ENCODE results near the gene RBMS3.

RBMS3 gene

DNA sequence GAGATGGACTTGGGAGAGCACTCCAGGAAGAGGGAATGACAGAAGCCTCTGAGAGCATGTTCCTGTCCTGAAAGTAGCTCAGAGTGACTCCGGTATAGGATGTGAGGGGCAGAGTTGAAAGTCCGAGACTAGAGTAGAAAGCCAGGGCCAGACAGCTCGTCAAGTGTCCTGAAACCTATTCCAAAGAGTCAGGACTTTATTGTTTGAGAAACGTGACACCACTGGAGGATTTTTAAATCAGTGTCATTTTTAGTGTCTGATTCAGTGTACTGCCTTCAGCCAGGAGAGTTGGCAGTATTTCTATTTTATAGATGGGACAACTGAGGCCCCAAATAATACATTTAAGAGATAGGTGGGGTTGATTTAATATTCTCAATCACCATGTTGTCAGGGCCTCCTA, 1.6 kb upstream of the RBMS3 start:
- no peak for DNase-seq

DNA sequence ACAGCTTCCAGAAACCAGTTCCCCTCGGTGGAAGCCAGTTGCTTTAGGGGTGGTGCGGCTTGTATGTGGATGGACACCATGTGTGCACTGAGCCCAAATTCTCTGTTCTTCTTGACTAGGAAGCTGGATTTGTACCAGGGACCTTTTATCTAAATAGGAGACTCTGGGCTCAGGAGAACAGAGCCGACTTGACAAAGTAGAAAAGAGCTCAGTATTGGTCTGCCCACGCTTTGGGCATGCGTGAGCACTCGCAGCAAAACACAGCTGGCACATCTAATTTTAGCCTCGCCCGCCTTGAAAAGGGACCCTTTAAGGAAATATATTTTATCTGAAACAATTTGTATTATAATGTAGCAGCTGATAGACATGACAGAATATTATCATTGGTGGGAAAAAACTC, 1.1 kb upstream of the RBMS3 start:
- no peak for DNase-seq

DNA sequence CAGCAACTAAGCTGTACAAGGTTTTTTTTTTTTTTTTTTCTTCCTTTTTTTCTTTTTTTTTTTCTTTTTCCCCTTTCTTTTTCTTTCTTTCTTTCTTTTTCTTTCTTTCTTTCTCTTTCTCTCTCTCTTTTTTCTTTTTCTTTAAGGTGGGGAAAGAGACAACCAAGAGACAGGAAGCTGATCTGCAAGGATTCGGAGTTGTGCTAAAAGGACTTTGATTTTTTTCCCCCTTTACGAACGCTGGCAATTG, 148 bp downstream of the RBMS3 start:
- no peak for DNase-seq

DNA sequence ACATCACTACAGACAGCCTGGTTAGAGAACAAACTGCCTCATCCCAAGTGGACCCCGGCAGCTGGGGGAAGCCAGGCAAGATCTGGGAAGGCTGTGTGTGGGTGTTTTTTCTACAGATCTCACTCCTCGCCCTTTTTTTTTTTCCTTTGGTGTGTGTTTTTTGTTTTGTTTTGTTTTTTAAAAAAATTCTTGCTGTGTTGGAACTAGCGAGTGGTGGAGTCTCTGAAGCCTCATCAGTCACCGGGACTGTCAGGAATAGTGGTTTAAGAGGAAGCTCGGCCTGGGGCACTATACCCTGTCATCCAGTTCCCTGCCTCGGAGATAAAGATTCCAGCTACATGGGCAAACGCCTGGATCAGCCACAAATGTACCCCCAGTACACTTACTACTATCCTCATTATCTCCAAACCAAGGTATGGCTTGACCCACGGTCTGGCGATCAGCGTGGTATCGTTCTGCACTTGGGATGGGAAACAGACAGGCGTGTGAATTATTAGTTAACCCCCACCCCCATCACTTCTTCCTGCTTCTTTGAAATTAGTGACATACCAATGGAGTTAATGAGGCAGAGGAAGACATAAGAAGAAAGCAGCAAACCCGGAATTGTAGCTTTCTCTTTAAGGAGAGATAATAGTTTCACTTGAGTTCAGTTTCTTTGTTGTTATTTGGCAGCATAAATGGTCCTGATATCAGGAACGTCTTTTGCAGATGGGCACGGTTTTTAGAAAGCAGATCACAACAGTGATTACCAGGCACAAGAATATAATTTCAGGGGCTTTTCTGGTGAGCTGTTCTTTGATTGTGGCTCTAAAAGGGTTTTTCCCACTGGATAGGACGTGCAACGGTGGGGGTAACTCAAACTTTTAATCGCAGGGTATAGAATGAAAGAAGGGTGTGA, 722 bp downstream of the RBMS3 start:
- no peak for DNase-seq

DNA sequence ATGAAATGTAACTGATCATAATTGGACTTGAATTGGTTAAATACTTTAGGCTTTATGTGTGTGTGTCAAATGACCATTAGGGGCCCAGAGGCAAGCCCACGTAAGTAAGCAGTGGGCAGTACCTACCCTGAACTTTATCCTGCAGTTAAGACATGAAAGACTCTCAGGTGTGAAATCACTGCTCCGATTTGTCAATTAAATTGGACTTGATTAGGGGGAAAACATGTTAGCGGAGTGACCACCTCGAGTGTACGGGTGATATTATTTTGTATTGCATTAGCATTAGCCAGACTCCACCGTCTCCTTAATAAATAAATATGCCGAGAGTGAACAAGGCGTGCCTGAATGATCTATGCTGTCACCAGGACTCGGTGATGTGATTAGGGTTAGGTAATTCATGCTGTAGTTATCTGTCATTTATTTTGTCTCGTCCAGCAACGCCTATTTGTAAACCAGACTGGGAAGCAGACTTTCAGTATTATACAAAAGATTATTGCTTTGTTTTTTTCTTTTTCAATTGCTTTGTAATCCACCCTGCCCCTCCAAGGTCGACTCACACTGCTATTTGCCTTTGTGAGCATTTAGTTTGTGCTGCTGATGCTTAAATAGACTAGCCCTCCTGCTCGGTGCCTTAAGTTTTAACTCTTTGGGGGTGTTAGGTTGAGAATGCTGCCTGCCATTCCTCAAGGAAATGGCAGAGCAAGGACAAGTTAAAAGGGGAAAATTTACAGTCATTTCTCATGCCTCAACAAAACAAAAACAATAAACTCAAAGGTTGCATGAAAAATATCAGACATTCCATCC, 1.8 kb downstream of the RBMS3 start:
- no peak for DNase-seq

DNA sequence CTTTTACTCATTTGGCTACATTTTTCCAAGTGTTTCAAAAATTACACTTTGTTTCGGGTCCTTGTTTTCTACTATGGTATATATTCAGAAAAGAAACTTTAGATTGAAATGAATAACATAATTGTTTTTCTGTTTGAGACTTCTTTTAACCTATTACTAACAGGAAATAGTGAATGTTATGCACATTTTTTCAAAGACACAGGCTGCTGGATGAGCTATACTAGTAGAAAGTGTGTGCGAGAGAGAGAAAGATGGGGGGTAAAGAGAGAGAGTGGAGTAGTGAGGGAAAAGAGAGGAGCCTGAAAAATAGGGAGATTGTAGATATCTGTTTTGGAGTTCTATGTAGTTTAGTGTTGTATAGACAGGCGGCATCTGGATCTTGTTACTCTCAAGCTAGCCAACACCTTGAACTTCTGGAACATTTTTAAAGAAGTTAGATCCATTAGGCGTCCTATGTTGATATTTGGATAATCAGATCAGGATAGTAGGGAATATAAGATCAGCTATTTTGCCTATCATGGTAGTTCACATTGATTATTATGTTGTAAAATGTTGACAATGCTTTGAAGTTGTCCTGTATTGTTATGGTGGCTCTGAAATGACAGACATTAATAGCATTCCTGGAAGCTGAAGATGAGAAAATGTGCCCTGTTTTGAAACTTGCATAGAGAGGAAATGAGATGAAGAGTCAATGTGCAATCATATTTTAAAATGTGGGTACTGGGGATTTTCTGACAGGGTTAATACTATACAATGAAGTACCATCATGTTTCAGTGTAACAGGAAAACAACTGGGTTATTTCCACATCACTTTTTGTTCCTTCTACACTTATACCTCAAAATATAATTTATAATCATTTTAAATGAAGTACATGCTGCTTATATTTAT, 2.6 kb downstream of the RBMS3 start:
- DNase-seq: no peak

DNA sequence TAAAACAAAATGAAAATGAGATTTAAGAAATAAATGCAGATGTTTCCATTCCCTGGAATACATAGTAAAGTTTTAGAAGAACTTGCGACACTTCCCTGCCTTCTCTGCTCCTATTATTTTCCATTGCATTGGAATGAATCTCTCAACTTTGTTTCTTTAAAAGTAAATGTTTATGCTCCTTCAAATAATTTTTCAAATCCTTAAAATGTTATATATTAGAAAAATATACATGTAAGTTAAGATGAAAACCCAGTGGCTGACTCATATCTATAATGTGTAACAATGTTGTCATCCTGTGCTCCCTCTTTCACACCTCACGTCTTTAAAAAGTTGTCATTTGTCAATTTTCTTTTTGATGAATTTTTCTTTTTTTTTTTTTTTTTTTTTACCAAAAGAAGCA, 3.6 kb downstream of the RBMS3 start:
- DNase-seq: no peak

DNA sequence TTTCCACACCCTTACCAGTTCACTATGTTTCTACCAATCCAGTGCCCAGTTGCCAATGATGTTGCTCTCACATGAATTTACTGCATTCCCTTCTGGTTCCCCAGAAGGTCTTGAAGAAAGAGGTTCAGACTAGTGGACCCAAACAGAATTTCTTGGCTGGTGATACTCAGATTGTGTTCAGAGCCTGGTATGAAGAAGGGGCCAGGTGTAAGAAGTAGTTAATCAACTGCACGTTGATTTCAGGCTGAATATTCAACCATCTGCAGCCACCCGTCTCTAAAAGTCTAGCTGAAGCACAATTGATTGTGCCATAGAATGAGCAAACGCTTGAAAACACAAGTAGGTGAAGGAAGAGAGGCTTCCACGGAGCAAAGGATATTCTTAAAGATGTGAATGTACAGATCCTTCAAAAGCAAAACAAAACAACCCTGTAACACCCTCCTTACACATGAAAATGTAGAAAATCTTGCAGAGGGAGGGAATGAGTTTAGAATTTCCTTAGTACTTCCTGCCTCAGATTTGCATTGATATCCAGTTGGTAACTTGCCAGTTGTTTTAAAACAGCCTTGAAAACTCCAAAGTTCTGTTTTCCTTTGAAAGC, 4.7 kb downstream of the RBMS3 start:
- no peak for DNase-seq

DNA sequence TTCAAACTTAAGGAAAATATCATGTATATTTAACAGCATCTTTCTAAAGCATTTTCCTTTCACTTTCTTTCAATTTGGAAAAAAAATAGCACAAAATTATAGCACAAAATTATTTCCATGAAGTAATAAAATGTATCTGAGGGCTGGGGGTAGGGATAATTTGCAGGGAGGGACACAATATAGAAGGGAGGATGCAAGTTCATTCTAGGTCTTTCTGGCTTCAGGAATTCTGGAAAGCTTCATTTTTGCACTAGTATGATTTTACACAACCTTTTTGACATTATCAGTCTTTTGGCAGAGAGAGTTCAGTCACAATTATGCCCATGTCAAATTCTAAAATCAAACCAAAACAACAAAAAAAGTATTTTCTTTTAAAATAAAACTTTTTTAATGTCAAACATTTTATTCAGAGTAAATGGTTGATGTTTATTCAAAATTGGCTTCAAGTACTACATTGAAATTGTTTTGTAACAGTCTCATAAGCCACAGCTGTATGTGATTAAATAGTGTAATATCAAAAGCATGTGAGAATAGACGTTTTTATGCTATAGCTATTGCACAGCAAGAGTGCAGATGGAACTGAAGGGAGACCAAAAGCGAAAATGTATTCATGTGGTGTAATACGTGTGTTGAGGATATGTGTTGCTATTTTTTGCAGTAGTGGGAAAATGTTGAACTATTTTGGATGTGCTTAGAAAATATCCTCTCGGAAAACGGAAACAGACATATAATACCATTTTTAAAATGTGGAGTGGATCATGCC, 5.8 kb downstream of the RBMS3 start:
- DNase-seq: no peak

DNA sequence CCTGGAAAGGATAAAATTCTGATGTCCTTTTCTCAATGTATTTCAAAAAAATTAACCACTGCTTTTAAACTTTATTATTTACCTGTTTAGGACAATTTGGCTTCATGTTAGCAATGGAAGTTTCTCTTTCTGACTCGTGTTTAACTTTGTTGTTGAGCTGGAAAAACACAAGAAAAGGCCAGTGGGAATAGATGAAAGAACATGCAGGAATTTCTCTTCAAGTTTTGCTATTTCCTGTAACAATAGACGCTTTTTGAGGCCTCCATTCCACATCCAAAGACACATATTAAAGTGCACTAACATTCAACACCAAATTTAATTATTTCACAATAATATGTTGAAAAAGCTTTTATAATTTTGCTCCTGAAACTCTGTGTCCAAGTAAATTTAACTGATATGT, 9.7 kb downstream of the RBMS3 start:
- DNase-seq: no peak

DNA sequence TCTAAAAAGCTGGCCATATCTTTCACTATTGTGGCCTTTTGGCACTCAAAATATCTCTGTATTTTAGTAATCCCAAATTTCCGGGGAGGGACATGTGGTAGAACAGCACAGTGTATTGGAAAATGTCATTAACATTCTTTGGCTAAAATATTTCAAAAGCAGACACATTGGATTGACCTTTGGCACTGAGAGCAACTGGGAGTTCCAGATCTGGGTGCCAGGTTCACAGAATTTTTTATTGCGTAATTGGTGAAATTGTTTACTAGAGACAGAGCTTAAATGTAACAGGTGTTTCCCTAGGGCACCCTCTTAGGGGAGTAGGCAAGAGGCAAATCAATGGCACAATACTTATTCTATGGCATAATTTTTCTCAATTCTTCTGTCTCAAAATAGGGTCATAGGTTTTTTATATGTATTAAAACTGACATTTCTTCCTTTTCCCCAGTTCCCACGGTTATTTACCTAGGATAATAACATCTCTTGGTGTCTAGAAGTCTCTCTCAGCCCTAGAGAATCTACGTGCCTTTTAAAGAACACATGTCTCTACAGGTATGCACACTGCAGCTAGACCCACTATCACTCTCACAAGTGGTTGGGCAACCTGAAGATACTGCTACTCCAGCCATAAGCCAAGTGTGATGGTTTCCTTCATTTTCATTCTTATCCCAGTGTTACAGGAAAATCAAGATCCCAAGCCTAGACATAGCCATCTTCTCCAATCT, 10.6 kb downstream of the RBMS3 start:
- DNase-seq: no peak

DNA sequence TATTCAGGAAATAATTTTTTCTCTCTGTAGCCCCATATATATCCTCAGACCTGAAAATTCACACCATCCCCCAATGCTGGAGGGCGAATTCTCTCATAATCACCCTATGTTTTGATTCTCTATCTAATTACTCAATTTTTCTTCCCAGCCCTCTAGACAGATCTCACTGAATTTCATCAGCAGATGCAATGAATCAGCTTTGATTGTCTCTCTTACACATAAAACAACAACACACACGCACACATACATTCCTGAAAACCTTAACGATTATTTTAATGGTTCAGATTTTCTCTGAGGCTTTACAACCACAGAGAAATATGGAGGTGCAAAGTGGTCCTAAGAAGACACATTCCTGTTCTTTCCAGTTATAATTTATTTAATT, 11.1 kb downstream of the RBMS3 start:
- no peak for DNase-seq

DNA sequence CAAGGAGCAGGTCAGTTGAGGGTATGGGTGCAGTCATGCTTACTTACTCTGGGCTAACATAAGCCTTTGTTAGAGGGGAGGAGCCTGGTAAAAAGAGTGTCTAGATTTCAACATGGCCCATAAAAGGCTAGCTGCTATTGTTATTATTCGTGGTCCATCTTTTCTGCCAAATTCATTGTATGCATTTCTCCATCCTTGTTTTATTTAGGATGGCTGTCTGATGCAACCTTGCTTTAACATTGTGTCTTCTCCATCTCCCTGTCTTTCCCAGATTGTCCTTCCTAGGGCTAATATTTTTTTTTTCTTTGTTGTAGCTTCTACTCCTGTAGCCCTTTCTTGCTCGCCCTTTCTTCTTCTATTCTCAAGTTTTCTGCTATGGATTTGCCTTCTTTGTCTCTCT, 12.6 kb downstream of the RBMS3 start:
- no peak for DNase-seq

DNA sequence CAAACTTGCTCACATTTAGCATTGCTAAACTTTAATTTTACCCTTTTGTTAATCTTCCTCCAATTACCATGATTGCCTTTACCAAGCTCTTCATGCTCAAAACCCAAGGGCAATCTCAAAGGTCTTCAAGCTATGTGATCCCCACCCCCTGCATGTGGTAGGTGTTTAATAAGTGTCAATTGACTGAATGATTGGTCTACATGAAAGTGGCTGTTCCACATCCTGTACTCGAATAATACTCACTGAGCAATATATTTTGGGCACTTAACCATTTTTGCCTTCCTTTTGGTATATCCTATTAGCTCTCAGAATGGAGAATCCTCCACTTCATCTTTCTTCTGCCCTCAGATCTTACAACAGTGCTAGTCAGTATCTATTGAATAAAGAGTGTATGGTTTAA, 17.1 kb downstream of the RBMS3 start:
- DNase-seq: no peak

DNA sequence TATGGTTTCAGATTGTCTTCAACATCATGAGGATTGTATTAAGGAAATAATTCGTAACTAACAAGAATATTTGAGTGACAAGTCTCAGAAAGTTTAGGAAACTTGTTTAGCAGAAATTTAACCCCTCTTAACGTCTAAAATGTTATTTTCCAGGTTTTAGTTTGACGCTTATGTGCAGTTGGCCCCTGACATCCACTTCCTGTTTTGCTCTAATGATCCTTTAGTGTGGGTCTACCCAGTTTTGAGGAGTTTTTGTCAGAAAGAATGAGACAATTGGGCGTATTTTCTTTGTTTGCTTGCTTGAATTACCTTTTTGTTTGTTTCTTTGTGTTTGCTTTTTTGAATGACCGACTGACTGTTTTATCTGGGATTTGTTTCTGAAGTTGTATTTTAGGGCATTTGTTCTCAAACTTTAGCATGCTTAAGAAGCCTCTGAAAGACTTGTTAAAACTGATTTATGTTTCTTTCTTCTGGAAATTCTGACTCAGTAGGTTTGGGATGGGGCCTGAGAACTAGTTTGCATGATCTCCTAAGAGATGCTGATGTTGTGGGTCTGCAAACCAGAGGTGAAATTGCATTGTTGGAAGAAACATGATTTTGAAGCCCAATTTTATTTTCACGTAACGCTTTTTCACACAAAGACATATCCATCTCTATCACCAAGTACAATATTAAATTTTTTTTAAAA, 20.6 kb downstream of the RBMS3 start:
- DNase-seq: no peak

DNA sequence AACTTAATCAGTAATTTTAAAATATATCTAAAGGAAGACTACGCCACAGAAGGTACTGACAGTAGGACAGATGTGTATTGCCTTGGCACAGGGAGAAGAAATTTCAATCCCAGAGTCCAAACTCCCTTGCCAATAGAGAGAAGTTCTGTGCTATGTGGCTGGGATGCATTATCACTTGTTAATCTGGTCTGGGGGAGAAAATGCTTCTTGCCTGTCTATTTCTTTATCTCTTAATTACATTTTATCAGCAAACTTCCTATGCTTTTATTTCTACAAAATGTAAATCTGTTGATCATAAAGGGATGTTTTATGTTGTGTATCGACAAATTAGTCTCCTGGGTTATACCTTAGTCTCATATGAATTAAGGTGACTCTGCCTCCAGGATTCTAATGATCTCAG, 21.7 kb downstream of the RBMS3 start:
- no peak for DNase-seq

DNA sequence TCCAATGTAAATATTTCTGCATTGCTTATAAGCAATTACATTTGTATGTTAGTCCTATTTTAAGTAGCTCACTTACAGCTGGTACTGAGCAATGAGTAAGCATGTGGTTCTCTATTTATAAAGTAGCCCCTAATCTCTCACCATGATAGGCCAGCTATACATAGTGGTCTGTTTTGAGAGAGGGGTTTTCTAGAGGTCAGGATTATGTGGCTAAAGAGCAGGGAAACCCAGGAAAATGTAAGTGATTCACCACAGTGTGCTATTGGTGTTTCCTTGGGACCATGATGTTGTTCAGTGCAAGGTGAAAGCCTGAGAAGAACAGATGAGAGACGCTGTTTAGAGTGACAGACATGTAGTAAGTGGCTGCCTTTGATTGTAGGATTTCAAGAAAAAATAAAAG, 26.4 kb downstream of the RBMS3 start:
- DNase-seq: no peak

DNA sequence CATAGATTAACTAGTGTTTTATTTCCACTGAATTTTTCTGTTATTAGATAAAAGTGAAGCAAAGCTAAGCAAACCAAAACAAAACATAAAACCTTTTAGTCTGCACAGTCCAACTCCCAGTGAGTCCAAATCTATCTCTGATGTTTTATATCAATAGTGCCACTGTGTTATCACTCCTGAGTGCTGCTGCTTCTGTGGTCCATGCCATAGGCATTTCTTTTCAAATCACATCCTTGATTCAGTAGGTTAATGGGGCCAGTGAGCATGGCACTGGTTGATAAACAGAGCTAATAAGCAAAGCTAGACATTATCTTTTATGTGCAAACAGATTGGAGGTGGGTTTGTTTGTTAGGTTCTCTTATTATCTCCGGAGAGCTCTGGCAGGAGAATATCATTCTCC, 30.0 kb downstream of the RBMS3 start:
- no peak for DNase-seq

DNA sequence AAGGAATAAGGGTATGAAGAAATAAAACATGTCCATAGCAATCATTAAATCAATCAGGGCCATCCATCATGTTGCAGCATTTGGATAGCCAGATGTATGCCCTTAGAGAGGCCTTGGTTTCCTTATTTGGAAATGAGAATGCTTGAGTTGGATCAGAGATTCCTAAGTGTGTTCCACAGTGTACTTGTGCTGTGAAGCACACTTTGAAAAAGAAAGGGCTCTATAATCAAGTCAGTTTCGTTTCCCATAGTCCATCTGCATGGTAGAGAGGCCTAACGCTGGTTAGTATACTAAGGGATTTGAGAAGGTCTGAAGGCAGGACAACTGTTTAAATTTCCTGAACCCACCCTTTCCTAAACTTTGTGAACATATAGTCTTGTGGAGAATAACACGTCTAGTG, 30.9 kb downstream of the RBMS3 start:
- DNase-seq: no peak

DNA sequence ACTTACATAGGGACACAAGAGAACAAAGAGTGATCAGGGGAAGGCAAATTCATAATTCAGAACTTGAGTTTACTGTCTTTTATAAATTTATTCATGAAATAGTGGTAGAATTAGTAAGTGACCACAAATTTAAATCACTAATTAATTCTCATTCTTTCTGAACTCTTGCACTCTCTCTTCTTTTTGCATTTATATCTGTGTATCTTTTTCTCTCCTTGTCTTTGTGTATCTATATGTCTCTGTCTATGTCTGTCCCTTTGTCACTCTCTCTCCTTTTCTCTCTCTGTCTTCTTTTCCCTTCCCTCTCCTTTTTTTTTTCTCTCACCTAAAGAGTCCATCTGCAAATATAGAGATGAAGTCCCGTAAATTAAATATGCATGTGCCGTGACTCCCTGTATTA, 31.5 kb downstream of the RBMS3 start:
- DNase-seq: no peak

DNA sequence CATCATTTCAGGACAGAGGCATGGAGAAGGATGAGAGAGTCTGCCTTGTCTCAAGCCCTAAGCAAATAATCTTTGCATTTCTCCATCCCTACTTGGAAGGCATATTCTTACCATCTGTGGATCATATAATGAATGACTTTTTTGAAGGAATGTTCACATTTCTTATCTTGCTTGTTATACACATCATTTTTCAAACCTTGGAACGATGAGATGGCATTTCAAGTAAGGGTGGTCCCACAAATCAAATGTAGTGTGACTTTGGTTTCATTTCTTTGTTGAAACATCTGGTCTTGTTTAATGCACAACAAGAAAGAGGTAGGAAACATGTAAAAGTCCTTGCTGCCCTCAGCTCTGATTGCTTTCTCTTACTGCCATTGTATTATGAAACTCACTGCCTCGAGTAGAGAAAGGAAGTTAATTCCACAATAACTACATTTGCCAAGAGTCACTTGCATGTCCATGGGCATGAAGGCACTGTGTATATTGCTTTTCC, 32.1 kb downstream of the RBMS3 start:
- no peak for DNase-seq
